ENCODE measurements around the gene OPCML. TPM values are rescaled to one million over a fixed set of nuclear protein-coding genes. Genes with fewer than 3 reads are reported as not detected.

The OPCML gene
- total and polyA plus RNA-seq, 2 of the 13 experiments (the other 11 are each of a cell fraction or from before 2014, with no cell fraction given): not detected

GRCh38 chr11:133408402-133408801 lies 123.9 kb downstream of the OPCML start:
- Histone ChIP-seq H4K20me1 (ENCODE audit: insufficient read depth, low read length) (no peaks in the 10 kb centered on the region), H3K27me3 (ENCODE audit: control insufficient read depth in 1 of 2, insufficient read depth in 2 of 2, low read length in 2 of 2) (no peaks in the 10 kb centered on the region), H3K4me1 (ENCODE audit: insufficient read depth, low read length) (no peaks in the 10 kb centered on the region), H3K9ac (ENCODE audit: insufficient read depth, low read depth, low read length) (no peak overlapping the region), H3K36me3 (replicated peaks in 1 of 2; ENCODE audit: control insufficient read depth in 1 of 2, insufficient read depth in 2 of 2, low read length in 2 of 2) (no peaks in the 10 kb centered on the region), H3K27ac (ENCODE audit: extremely low read length, insufficient read depth, low read length) (no peak overlapping the region), H3K9me3 (ENCODE audit: low read length) (no peaks in the 10 kb centered on the region), H3K4me3 (replicated peaks in 1 of 3; ENCODE audit: insufficient read depth in 1 of 3, low read depth in 2 of 3, low read length in 3 of 3) (no peak overlapping the region), H3K79me2 (ENCODE audit: insufficient read depth, low read length) (no peaks in the 10 kb centered on the region), H2AFZ (ENCODE audit: low read length) (no peak overlapping the region), H3K4me2 (ENCODE audit: low read depth, low read length) (no peak overlapping the region)
- TF ChIP-seq MATR3 (CRISPR knock-in tag; IDR thresholded peaks at IDR 0.05) (no peak), ZBTB25 (CRISPR knock-in tag; IDR thresholded peaks at IDR 0.05) (no peak), ZNF781 (CRISPR knock-in tag; IDR thresholded peaks at IDR 0.05; ENCODE audit: borderline replicate concordance, not compliant biosample characterization) (no peak), DRAP1 (CRISPR knock-in tag; IDR thresholded peaks at IDR 0.05) (no peak), ZKSCAN5 (CRISPR knock-in tag; IDR thresholded peaks at IDR 0.05) (no peak), ZNF780A (CRISPR knock-in tag; IDR thresholded peaks at IDR 0.05) (no peak), ZBTB4 (CRISPR knock-in tag; IDR thresholded peaks at IDR 0.05; ENCODE audit: borderline replicate concordance) (no peak), PAWR (CRISPR knock-in tag; IDR thresholded peaks at IDR 0.05; ENCODE audit: borderline replicate concordance) (no peak)
- TF ChIP-seq, protein P1, sequence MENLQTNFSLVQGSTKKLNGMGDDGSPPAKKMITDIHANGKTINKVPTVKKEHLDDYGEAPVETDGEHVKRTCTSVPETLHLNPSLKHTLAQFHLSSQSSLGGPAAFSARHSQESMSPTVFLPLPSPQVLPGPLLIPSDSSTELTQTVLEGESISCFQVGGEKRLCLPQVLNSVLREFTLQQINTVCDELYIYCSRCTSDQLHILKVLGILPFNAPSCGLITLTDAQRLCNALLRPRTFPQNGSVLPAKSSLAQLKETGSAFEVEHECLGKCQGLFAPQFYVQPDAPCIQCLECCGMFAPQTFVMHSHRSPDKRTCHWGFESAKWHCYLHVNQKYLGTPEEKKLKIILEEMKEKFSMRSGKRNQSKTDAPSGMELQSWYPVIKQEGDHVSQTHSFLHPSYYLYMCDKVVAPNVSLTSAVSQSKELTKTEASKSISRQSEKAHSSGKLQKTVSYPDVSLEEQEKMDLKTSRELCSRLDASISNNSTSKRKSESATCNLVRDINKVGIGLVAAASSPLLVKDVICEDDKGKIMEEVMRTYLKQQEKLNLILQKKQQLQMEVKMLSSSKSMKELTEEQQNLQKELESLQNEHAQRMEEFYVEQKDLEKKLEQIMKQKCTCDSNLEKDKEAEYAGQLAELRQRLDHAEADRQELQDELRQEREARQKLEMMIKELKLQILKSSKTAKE (CRISPR knock-in tag; IDR thresholded peaks at IDR 0.05; ENCODE audit: borderline replicate concordance): no peak
- DNase-seq (ENCODE audit: low spot score) (no peak), ATAC-seq (no peak), FAIRE-seq (no peak)
- POLR2A ChIA-PET: no interaction called here
- 5% methylated on average over 3 of the region's 3 CpGs for WGBS (ENCODE audit: low lambda C conversion rate)
- no TSS peak for BruUV-seq (replicated peaks)
- intact Hi-C loops (cut with micrococcal nuclease; ENCODE audit: unreplicated experiment) (no loop called here), in situ Hi-C loops (cut with HindIII; ENCODE audit: extremely low pct_ligation_motif_present, low pct_unique_long_range_greater_than_20kb) (no loop called here)
- CTCF ChIA-PET (ENCODE audit: low intra/inter-chr PET ratio, low total read pairs): no interaction called here

Data from HepG2 (cell line).